ENCODE results near the gene NCOR1. TPM values are rescaled to one million over a fixed set of nuclear protein-coding genes. Genes with fewer than 3 reads are reported as not detected.

NCOR1 gene
- total and polyA plus RNA-seq, 2 of the 8 experiments (the other 6 are each of a cell fraction or from before 2014, with no cell fraction given), result 65.4 to 142 TPM

DNA sequence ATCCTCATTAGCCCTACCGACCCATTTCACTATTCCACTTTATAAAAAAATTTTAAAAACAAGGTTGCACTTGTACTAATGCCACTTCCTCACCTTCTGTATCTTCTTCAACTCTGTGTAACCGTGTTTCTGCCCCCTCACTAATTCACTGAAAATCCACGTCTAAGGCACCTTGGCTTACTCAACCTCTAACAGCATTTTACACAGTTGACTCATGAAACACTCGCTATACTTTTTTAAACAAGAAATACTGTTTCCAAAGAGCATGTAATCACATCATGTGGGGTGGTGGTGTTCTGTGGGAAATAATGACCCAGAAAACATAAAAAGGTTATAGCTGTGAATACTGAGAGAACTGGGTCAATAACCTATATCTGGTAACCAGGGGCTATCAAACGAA lies 79.9 kb downstream of the NCOR1 start (continued):
- TF ChIP-seq, protein P1, sequence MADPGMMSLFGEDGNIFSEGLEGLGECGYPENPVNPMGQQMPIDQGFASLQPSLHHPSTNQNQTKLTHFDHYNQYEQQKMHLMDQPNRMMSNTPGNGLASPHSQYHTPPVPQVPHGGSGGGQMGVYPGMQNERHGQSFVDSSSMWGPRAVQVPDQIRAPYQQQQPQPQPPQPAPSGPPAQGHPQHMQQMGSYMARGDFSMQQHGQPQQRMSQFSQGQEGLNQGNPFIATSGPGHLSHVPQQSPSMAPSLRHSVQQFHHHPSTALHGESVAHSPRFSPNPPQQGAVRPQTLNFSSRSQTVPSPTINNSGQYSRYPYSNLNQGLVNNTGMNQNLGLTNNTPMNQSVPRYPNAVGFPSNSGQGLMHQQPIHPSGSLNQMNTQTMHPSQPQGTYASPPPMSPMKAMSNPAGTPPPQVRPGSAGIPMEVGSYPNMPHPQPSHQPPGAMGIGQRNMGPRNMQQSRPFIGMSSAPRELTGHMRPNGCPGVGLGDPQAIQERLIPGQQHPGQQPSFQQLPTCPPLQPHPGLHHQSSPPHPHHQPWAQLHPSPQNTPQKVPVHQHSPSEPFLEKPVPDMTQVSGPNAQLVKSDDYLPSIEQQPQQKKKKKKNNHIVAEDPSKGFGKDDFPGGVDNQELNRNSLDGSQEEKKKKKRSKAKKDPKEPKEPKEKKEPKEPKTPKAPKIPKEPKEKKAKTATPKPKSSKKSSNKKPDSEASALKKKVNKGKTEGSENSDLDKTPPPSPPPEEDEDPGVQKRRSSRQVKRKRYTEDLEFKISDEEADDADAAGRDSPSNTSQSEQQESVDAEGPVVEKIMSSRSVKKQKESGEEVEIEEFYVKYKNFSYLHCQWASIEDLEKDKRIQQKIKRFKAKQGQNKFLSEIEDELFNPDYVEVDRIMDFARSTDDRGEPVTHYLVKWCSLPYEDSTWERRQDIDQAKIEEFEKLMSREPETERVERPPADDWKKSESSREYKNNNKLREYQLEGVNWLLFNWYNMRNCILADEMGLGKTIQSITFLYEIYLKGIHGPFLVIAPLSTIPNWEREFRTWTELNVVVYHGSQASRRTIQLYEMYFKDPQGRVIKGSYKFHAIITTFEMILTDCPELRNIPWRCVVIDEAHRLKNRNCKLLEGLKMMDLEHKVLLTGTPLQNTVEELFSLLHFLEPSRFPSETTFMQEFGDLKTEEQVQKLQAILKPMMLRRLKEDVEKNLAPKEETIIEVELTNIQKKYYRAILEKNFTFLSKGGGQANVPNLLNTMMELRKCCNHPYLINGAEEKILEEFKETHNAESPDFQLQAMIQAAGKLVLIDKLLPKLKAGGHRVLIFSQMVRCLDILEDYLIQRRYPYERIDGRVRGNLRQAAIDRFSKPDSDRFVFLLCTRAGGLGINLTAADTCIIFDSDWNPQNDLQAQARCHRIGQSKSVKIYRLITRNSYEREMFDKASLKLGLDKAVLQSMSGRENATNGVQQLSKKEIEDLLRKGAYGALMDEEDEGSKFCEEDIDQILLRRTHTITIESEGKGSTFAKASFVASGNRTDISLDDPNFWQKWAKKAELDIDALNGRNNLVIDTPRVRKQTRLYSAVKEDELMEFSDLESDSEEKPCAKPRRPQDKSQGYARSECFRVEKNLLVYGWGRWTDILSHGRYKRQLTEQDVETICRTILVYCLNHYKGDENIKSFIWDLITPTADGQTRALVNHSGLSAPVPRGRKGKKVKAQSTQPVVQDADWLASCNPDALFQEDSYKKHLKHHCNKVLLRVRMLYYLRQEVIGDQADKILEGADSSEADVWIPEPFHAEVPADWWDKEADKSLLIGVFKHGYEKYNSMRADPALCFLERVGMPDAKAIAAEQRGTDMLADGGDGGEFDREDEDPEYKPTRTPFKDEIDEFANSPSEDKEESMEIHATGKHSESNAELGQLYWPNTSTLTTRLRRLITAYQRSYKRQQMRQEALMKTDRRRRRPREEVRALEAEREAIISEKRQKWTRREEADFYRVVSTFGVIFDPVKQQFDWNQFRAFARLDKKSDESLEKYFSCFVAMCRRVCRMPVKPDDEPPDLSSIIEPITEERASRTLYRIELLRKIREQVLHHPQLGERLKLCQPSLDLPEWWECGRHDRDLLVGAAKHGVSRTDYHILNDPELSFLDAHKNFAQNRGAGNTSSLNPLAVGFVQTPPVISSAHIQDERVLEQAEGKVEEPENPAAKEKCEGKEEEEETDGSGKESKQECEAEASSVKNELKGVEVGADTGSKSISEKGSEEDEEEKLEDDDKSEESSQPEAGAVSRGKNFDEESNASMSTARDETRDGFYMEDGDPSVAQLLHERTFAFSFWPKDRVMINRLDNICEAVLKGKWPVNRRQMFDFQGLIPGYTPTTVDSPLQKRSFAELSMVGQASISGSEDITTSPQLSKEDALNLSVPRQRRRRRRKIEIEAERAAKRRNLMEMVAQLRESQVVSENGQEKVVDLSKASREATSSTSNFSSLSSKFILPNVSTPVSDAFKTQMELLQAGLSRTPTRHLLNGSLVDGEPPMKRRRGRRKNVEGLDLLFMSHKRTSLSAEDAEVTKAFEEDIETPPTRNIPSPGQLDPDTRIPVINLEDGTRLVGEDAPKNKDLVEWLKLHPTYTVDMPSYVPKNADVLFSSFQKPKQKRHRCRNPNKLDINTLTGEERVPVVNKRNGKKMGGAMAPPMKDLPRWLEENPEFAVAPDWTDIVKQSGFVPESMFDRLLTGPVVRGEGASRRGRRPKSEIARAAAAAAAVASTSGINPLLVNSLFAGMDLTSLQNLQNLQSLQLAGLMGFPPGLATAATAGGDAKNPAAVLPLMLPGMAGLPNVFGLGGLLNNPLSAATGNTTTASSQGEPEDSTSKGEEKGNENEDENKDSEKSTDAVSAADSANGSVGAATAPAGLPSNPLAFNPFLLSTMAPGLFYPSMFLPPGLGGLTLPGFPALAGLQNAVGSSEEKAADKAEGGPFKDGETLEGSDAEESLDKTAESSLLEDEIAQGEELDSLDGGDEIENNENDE (IDR thresholded peaks at IDR 0.05; ENCODE audit: insufficient replicate concordance, low read length), result no peak
- TF ChIP-seq E2F6 (IDR thresholded peaks at IDR 0.05) (no peak), MAX (IDR thresholded peaks at IDR 0.05) (no peak), SIN3A (conservative IDR thresholded peaks at IDR 0.05 in 1 of 2, IDR thresholded peaks at IDR 0.05 in 1 of 2; ENCODE audit: low read depth in 1 of 2, low read length in 2 of 2) (no peak), RFX5 (IDR thresholded peaks at IDR 0.05; ENCODE audit: borderline replicate concordance, low read depth, low read length) (no peak), RNF2 (IDR thresholded peaks at IDR 0.05; ENCODE audit: borderline replicate concordance, low read depth, low read length, missing control alignments, poor library complexity, severe bottlenecking) (no peak), POLR2AphosphoS5 (IDR thresholded peaks at IDR 0.05; ENCODE audit: low read depth, low read length) (no peak), HDAC6 (IDR thresholded peaks at IDR 0.05; ENCODE audit: low read depth, low read length) (no peak), CREB1 (IDR thresholded peaks at IDR 0.05) (no peak), CBX5 (IDR thresholded peaks at IDR 0.05; ENCODE audit: low read depth, low read length) (no peak)
